Ramos (cell line): ENCODE data around the gene TEX36.
"Not testable (repeated sequence)": the region's sequence is repeated elsewhere in the genome, so short reads cannot be mapped to it uniquely, and the experiment has no call there.

Experiments
- in situ Hi-C: fragments of 300-500 bp; cut with MboI; formaldehyde crosslinking; loops from one replicate; pipeline ENCODE4 v1.14.3; 2022; ENCODE audit warnings: low sequenced_read_pairs; ENCODE audit not compliant: unreplicated experiment

Gene TEX36

GRCh38 chr10:125683063-125683462, at the start of gene TEX36:
Gene TEX36 (minus strand): TSS chr10:125683163. CDS start chr10:125682989, 174 bp downstream.
- in situ Hi-C loops: no loop called here

DNA sequence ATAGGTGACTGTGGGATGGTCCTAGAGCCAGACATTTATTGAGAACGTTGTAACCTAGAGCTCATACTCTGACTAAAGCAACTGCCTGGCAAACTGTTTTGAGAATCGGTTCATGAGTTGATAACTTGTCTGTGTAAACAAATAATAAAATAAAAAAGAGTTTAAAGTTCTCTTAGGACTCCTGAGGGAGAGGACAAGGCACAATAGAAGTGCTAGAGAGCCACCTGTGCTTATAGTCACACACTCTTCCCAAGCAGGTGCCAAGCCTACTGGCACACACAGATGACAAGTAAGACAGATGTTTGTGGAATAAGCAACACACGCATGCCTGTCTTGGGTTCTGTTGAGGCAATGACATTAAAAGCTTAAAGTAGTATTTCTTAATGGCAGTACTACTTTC, 44.5 kb upstream of the TEX36 start:
- in situ Hi-C loops: no loop called here

GRCh38 chr10:125726914-125727313, 44.0 kb upstream of the TEX36 start:
- in situ Hi-C loops: no loop called here

DNA sequence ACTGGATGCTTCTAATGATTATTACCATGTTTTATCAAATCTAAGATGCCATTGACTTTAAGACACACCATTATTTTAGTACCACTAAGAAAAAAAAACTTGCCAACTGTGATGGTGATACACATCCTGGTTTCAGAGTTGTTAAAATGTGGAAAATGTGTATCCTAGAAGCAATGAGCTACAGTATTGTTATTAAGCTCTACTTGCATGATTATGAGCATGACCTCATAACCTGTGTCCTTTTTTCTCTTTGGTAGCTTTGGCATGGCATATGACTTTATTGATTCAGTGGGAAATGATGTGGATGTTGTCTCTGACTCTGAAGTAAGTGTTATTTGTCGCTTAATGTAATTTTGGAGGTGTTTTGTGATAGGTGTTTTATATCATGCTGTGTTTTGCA, 39.8 kb upstream of the TEX36 start:
- in situ Hi-C loops: no loop called here

- in situ Hi-C loops: no loop called here
These were observed 38.1 kb upstream of the TEX36 start for GRCh38 chr10:125721035-125721434.

GRCh38 chr10:125720002-125720382, 37.0 kb upstream of the TEX36 start:
- in situ Hi-C loops: no loop called here

- in situ Hi-C loops: no loop called here
These were observed 36.4 kb upstream of the TEX36 start, which contains the start of gene EDRF1 for GRCh38 chr10:125719173-125720001. Gene EDRF1 (plus strand): TSS chr10:125719709. CDS start chr10:125719808, 99 bp downstream.

- in situ Hi-C loops: not testable (repeated sequence)
These were observed 31.8 kb upstream of the TEX36 start for GRCh38 chr10:125714728-125715127.

DNA sequence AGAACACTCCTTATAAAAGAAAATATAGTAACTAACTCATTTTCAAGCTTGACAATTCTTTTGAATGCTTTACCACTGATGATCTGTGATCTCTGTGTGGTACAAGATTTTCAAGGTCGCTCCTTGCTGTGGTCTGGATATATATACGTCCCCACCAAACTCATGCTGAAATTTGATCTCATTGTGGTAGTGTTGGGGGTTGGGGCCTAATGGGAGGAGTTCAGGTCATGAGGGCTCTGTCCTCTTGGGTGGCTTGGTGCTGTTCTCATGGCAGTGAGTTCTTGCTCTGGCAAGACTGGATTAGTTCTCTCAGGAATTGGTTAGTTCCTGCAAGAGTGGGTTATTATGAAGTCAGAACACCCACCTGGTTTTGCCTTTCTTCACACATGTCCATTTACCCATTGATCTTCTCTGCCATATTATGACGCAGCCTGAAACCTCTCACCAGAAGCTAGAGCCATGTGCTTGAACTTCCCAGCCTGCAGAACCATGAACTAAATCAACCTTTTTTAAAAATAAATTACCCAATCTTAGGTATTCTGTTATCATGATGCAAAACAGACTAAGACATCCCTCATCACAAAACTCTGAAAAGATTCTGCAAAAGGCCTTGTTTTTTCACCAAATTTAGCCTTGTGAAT, 28.3 kb upstream of the TEX36 start:
- in situ Hi-C loops: no loop called here

DNA sequence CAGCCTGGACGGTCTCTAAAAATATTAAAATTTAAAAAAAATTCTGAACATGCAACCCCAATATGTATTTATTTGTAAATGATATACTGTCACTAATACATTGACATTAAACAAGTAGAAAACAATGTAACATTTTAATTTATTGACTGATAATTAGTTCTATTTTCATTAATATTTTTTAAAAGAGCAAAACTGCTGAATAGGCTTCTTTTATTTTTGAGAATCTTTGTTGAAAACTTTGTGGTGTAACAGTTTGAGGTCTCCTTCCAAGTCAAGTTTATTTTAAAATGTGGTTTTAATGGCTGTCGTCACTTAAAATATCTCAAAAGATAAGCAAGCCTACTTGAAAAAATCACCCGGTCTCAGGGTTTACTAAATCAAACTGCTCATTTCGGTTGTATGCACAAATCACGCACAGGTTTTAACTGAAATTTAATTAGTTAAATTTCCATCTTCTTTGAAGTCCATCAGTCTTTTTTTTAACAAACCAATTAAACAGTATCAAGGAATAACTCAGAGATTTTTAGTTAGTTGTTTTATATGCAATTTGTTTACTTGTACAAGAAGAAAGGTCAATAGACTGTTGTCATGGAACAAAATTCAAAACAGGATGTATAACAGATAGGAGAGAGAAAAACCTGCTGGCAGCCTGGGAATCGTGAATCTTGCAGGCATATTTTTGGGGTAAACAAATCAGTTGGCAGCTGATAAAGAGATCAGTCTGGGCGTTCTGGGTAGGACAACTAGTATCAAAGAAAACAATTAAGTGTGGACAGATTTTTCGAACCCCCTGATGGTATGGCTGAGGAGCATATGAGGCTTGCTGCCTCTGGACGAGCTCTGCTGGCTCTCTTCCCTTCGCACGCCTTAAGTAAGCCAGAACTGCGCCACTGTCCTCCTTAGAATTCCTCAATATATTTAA, 26.9 kb upstream of the TEX36 start:
- in situ Hi-C loops: no loop called here

GRCh38 chr10:125708971-125709503, 26.1 kb upstream of the TEX36 start:
- in situ Hi-C loops: no loop called here

- in situ Hi-C loops: no loop called here
These were observed 24.8 kb upstream of the TEX36 start for GRCh38 chr10:125707541-125708468.

DNA sequence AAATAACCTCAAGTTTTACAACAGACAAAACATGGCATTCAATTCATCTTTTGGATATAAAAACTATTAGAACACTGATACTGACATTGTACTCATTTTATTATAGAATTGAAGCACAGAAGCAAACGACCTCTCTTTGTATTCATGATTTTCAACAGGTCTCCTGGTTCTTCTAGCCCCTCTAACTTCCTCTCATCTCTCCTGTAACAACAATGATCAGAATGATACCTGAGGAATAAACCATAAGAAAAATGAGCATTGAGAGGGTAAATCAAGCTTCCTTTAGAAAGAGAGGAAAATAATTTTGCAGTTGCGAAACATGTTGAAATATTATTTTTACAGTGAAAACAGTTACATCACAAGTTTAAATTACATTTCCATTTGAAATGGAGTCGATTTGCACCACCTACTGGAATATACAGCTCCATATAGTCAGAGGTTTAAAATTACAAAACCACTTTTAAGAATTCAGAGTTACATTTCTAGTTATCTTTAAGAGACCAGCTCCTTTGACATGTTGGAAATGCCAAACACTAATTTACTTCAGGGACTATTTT, 17.5 kb upstream of the TEX36 start:
- in situ Hi-C loops: no loop called here

GRCh38 chr10:125699562-125700143, 16.7 kb upstream of the TEX36 start:
- in situ Hi-C loops: no loop called here

DNA sequence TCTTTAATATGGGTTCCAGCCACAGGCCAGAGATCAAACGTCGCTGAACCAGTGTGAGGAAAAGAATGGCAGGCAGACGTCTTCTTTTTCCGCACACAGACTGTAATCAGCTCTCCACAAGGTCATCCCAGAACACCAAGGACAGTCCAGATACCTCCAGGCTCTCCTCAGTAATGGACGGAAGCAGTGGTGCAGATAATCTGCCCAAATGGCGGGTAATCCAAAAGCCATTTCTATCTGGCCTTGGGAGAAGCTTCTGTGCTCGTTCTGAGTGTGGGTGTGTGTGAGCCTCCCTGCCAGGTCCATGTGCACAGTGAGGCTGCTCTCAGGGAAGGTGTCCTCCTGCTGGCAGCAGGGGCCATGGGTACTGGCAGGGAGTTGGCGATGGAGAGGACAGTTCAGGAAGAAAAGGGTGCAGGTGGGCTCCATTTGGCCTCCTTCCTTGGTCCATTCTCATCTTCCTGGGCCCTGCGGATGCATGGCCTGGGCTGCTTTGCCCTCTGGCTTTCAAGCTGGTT, 15.6 kb upstream of the TEX36 start:
- in situ Hi-C loops: no loop called here

DNA sequence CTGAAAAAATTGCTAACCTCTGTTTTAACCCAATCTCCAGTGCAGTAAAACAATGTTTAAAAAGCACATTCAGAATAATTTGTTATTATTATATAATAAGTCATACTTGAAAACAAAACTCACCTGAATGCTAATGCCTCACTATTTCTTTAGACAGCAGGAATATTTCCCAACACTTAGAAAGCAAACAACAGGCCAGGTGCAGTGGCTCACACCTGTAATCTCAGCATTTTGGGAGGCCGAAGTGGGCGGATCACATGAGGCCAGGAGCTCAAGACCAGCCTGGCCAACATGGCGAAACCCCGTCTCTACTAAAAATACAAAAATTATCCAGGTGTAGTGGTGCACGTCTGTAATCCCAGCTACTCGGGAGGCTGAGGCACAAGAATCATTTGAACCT, 13.9 kb upstream of the TEX36 start:
- in situ Hi-C loops: not testable (repeated sequence)

DNA sequence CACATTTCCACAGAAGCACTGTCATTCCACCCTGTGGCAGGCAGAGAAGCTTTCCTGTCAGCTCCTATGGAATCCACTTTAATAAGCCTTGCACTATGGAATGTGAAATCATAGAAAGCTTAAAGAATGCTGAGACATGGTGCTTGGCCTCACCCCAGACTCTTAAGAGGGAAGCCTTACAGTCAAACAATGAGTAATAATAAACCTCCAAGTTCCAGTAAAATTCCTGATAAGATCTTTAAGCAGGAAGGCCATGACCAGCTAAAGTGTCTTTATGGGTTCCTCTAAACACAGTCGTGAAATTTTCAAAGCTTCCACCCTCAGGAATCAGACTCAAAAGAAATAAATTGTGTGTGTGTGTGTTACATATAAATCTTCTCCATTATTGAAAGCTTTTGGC, 11.9 kb upstream of the TEX36 start:
- in situ Hi-C loops: no loop called here

DNA sequence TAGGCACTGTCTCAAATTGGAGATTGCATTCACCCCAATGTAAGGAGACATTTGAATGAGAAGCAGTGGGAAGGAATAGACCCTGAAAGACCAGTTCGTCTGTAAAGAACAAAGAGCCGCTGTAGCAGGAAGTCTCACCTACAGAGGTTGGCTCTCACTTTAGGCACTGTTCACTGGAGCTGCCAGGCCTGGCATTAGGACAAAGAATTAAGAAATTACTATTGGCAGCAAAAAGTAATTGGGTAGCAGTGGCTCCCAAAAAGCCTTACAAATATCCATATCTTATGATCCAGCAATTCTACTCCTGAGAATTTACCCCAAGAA, 10.5 kb upstream of the TEX36 start:
- in situ Hi-C loops: no loop called here
